Measurements from ENCODE around the gene RAB4B. TPM values are rescaled to one million over a fixed set of nuclear protein-coding genes. Genes with fewer than 3 reads are reported as not detected.
"Not testable (repeated sequence)": the region's sequence is repeated elsewhere in the genome, so short reads cannot be mapped to it uniquely, and the experiment has no call there.

RAB4B gene, protein sequence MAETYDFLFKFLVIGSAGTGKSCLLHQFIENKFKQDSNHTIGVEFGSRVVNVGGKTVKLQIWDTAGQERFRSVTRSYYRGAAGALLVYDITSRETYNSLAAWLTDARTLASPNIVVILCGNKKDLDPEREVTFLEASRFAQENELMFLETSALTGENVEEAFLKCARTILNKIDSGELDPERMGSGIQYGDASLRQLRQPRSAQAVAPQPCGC
- polyA plus RNA-seq = 19.2 TPM
- long read RNA-seq, donor 1, partial matches to known transcripts = 0 of 6 reads
- long read RNA-seq, donor 1, other reads (novel, unspliced or antisense) = 0 of 6 reads
- long read RNA-seq, donor 2, transcript RAB4B-205 (3 exons, 1,728 nt) = major isoform, 12 of 20 reads
- long read RNA-seq, donor 2, transcript RAB4B-201 (8 exons, 1,133 nt) = minor isoform, 7 of 20 reads
- long read RNA-seq, donor 2, partial matches to known transcripts = 0 of 20 reads
- long read RNA-seq, donor 2, other reads (novel, unspliced or antisense) = 0 of 20 reads
- long read RNA-seq, donor 3, transcript RAB4B-201 (8 exons, 1,133 nt) = major isoform, 6 of 8 reads
- long read RNA-seq, donor 3, partial matches to known transcripts = 0 of 8 reads
- long read RNA-seq, donor 3, other reads (novel, unspliced or antisense) = 0 of 8 reads
- long read RNA-seq, donor 4, partial matches to known transcripts = 0 of 1 reads
- long read RNA-seq, donor 4, other reads (novel, unspliced or antisense) = 0 of 1 reads
- long read RNA-seq, donor 5, partial matches to known transcripts = 0 of 8 reads
- long read RNA-seq, donor 5, other reads (novel, unspliced or antisense) = 0 of 8 reads
- long read RNA-seq, donor 6, transcript RAB4B-201 (8 exons, 1,133 nt) = major isoform, 15 of 15 reads
- long read RNA-seq, donor 6, partial matches to known transcripts = 0 of 15 reads
- long read RNA-seq, donor 6, other reads (novel, unspliced or antisense) = 0 of 15 reads
- long read RNA-seq, donor 7, partial matches to known transcripts = 0 of 4 reads
- long read RNA-seq, donor 7, other reads (novel, unspliced or antisense) = 0 of 4 reads
- long read RNA-seq, donor 8, transcript RAB4B-201 (8 exons, 1,133 nt) = major isoform, 11 of 13 reads
- long read RNA-seq, donor 8, partial matches to known transcripts = 0 of 13 reads
- long read RNA-seq, donor 8, other reads (novel, unspliced or antisense) = 0 of 13 reads
- long read RNA-seq, donor 9, transcript RAB4B-201 (8 exons, 1,133 nt) = major isoform, 10 of 11 reads
- long read RNA-seq, donor 9, partial matches to known transcripts = 0 of 11 reads
- long read RNA-seq, donor 9, other reads (novel, unspliced or antisense) = 0 of 11 reads
- long read RNA-seq, donor 10, transcript RAB4B-201 (8 exons, 1,133 nt) = major isoform, 5 of 8 reads
- long read RNA-seq, donor 10, partial matches to known transcripts = 0 of 8 reads
- long read RNA-seq, donor 10, other reads (novel, unspliced or antisense) = 0 of 8 reads
- long read RNA-seq, donor 11, partial matches to known transcripts = 0 of 3 reads
- long read RNA-seq, donor 11, other reads (novel, unspliced or antisense) = 0 of 3 reads

DNA sequence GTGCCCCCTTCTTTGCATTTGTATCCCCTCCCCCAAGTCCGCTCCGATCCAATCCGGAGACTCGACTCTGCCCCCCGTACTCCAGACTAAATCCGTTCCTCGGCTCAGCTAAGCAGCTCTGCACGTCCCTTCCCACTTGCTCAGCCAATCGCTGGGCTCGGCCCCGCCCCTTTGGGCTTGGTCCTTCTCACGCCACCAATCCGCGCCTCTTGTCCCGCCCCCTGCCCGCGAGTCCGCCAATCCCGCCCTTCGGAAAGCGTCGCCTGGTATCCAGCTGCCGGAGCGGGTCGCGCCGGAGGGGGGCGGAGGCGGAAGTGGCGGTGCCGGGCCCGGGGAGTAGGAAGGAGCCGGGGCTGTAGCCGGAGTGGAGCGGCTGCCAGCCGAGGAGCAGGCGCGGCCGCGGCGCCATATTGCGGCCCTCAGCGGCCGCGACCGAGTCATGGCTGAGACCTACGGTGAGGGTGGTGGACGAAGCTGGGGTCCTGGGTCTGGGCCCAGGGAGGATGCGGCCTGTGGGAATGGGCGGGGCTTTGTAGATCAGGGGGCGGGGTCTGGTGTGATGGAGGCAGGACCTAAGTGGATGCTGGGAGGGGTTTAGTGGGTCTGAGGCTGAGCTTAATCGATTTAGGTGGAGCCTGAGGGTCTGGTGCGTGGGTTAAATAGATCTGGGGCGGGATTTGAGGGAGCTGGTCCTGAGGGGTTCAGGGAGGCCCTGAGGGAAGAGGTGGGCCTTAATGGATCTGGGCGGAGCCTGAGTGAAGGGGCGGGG lies at the start of gene RAB4B:
Gene RAB4B, plus strand, starts transcription at position 311 of the 769 bp plus-strand sequence. Its CDS starts 129 bp downstream, at position 440.
- peak within 1 kb of the TSS; percentile 74 for H3K4me3 ChIP-seq (ENCODE audit: low read length)
- H3K27ac ChIP-seq (ENCODE audit: low read length) = peak within 1 kb of the TSS; percentile 100
- H3K27me3 ChIP-seq (ENCODE audit: control insufficient read depth, insufficient read depth, low read length) = no peaks in the 10 kb centered on the region
- DNase-seq = peak; percentile 100
- peaks cover 10% of the 10 kb centered on the region for H3K4me1 ChIP-seq (ENCODE audit: control insufficient read depth, insufficient read depth, low read length)
- no CpG with 5 or more reads among the region's 56 CpGs for WGBS (ENCODE audit: insufficient coverage, low lambda C conversion rate)
- no peaks in the 10 kb centered on the region for H3K9me3 ChIP-seq (ENCODE audit: control insufficient read depth, low read depth, low read length)
- peaks cover 4% of the 10 kb centered on the region for H3K36me3 ChIP-seq (ENCODE audit: control insufficient read depth, insufficient read depth, low read length)

DNA sequence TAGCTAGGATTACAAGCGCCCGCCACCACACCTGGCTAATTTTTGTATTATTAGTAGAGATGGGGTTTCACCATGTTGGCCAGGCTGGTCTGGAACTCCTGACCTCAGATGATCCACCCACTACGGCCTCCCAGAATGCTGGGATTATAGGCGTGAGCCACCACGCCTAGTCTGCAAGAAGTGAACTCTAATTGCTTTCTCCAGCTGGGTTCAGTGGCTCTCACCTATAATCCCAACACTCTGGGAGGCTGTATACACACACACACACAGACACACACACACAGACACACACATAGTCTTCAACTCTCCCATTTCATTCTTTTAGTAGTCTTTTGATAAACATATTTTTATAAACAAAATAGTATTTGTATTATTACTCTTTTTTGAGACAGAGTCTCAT lies 48.0 kb upstream of the RAB4B start:
- not testable (repeated sequence) for DNase-seq
- peaks cover 89% of the 10 kb centered on the region for H3K36me3 ChIP-seq (ENCODE audit: control insufficient read depth, insufficient read depth, low read length)
- no CpG with 5 or more reads among the region's 5 CpGs for WGBS (ENCODE audit: insufficient coverage, low lambda C conversion rate)

DNA sequence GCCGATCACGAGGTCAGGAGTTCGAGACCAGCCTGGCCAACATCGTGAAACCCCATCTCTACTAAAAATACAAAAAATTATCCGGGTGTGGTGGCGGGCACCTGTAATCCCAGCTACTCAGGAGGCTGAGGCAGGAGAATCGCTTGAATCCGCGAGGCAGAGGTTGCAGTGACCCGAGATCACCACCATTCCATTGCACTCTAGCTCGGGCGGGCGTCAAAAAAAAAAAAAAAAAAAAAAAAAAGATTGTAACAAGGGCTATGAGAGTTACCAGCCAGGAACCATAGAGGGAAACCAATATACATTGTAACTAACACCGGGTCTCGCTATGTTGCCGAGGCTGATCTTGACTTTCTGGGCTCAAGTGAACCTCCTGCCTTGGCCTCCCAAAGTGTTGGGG lies 45.7 kb upstream of the RAB4B start:
- H3K27me3 ChIP-seq (ENCODE audit: control insufficient read depth, insufficient read depth, low read length); H3K27ac ChIP-seq (ENCODE audit: low read length); H3K4me3 ChIP-seq (ENCODE audit: low read length); DNase-seq; H3K9me3 ChIP-seq (ENCODE audit: control insufficient read depth, low read depth, low read length): not testable (repeated sequence)
- peaks cover 87% of the 10 kb centered on the region for H3K36me3 ChIP-seq (ENCODE audit: control insufficient read depth, insufficient read depth, low read length)
- 95% methylated on average over 4 of the region's 16 CpGs for WGBS (ENCODE audit: insufficient coverage, low lambda C conversion rate)
- peaks cover 14% of the 10 kb centered on the region for H3K4me1 ChIP-seq (ENCODE audit: control insufficient read depth, insufficient read depth, low read length)

More for the DNA sequence above, 48.0 kb upstream of the RAB4B start:
- H3K27me3 ChIP-seq (ENCODE audit: control insufficient read depth, insufficient read depth, low read length); H3K4me3 ChIP-seq (ENCODE audit: low read length); H3K27ac ChIP-seq (ENCODE audit: low read length); H3K4me1 ChIP-seq (ENCODE audit: control insufficient read depth, insufficient read depth, low read length); H3K9me3 ChIP-seq (ENCODE audit: control insufficient read depth, low read depth, low read length): not testable (repeated sequence)

DNA sequence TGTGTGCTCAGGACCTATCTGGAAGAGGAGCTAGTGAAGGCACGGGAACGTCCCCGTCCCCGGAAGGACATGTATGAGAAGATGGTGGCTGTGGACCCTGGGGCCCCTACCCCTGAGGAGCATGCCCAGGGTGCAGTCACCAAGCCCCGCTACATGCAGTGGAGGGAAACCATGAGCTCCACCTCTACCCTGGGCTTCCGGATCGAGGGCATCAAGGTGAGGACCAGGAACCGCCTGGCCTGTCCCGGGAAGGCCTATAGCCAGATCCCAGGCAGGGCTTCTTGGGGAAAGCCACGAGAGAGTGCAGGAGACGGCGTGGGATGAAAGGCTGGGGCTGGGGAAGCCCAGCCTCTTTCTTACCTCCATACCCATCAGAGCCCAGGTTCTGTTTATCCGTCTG lies 44.9 kb upstream of the RAB4B start:
- Histone ChIP-seq H3K27ac (ENCODE audit: low read length) (no peak overlapping the region), H3K36me3 (ENCODE audit: control insufficient read depth, insufficient read depth, low read length) (peaks cover 84% of the 10 kb centered on the region), H3K4me3 (ENCODE audit: low read length) (no peak overlapping the region), H3K27me3 (ENCODE audit: control insufficient read depth, insufficient read depth, low read length) (no peaks in the 10 kb centered on the region), H3K4me1 (ENCODE audit: control insufficient read depth, insufficient read depth, low read length) (peaks cover 14% of the 10 kb centered on the region), H3K9me3 (ENCODE audit: control insufficient read depth, low read depth, low read length) (no peaks in the 10 kb centered on the region)
- no peak for DNase-seq
- WGBS (ENCODE audit: insufficient coverage, low lambda C conversion rate) = no CpG with 5 or more reads among the region's 13 CpGs

DNA sequence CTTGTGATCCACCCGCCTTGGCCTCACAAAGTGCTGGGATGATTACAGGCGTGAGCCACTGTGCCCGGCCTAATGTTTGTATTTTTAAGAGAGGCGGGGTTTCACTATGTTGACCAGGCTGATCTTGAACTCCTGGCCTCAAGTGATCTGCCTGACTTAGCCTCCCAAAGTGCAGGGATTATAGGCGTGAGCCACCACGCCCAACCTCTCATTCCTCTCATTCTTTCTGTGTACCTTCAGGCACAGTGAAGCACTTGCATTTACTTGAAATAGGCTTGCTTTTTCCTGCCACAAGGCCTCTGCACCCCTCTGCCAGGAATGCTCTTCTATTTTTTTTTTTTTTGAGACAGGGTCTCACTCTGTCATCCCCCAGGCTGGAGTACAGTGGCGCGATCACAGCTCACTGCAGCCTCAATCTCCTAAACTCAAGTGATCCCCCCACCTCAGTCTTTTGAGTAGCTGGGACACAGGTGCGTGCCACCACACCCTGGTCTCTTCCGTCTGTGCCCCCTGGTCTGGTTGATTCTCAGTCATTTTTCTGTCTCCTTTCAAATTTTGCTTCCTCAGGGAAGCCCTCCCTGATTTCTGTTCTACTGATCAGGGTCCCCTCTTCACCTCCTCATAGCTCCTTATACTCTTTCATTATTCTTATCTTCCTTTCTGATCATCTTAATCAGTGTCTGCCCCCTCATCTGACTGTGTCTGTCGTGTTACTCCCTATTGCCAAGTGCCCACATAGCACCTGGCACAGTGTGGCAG lies 42.9 kb upstream of the RAB4B start:
- Histone ChIP-seq H3K4me3 (ENCODE audit: low read length) (no peak overlapping the region), H3K36me3 (ENCODE audit: control insufficient read depth, insufficient read depth, low read length) (peaks cover 86% of the 10 kb centered on the region), H3K4me1 (ENCODE audit: control insufficient read depth, insufficient read depth, low read length) (peaks cover 14% of the 10 kb centered on the region), H3K9me3 (ENCODE audit: control insufficient read depth, low read depth, low read length) (no peaks in the 10 kb centered on the region), H3K27me3 (ENCODE audit: control insufficient read depth, insufficient read depth, low read length) (no peaks in the 10 kb centered on the region), H3K27ac (ENCODE audit: low read length) (peak overlapping the region; percentile 69)
- 100% methylated on average over 1 of the region's 11 CpGs for WGBS (ENCODE audit: insufficient coverage, low lambda C conversion rate)
- no peak for DNase-seq

DNA sequence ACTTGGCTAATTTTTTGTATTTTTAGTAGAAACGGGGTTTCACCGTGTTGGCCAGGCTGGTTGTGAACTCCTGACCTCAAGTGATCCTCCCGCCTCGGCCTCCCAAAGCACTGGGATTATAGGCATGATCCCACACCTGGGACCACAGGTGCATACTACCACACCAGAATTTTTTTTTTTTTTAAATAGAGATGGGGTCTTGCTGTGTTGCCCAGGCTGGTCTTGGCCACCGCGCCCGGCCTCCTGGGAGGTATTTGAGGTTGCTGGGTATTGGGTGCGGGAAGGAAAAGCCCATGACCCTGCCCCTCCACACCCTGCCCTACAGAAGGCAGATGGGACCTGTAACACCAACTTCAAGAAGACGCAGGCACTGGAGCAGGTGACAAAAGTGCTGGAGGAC lies 41.4 kb upstream of the RAB4B start:
- Histone ChIP-seq H3K27me3 (ENCODE audit: control insufficient read depth, insufficient read depth, low read length) (no peaks in the 10 kb centered on the region), H3K4me1 (ENCODE audit: control insufficient read depth, insufficient read depth, low read length) (peaks cover 14% of the 10 kb centered on the region), H3K27ac (ENCODE audit: low read length) (peak overlapping the region; percentile 30), H3K9me3 (ENCODE audit: control insufficient read depth, low read depth, low read length) (no peaks in the 10 kb centered on the region), H3K36me3 (ENCODE audit: control insufficient read depth, insufficient read depth, low read length) (peaks cover 80% of the 10 kb centered on the region), H3K4me3 (ENCODE audit: low read length) (no peak overlapping the region)
- DNase-seq = no peak
- WGBS (ENCODE audit: insufficient coverage, low lambda C conversion rate) = no CpG with 5 or more reads among the region's 9 CpGs

DNA sequence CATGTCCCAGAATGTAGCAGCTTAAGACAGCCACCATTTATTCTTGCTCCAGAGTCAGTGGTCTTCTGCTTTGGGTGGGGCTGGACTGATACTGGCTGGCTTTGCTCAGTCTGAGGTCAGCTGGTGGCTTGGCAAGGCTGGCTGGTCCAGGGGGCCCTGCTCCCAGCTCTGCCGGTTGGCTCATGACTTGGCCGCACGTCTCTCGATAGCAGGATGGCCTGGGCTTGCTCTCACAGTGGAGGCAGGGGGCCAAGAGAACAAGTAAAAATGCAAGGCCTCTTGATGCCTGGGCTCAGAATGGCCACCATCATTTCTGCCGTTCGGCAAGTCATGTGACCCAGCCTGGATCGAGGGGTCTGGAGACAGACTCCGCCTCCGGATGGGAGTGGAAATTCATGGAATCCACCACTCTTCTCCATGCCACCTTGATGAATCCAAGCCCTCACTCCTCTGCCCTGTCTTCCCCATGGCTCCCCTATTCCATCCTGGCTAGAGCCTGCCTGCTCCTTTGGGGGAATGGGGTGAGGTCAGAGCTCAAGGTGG lies 40.9 kb upstream of the RAB4B start:
- Histone ChIP-seq H3K4me3 (ENCODE audit: low read length) (no peak overlapping the region), H3K27ac (ENCODE audit: low read length) (no peak overlapping the region), H3K4me1 (ENCODE audit: control insufficient read depth, insufficient read depth, low read length) (peaks cover 14% of the 10 kb centered on the region), H3K27me3 (ENCODE audit: control insufficient read depth, insufficient read depth, low read length) (no peaks in the 10 kb centered on the region), H3K36me3 (ENCODE audit: control insufficient read depth, insufficient read depth, low read length) (peaks cover 79% of the 10 kb centered on the region), H3K9me3 (ENCODE audit: control insufficient read depth, low read depth, low read length) (no peaks in the 10 kb centered on the region)
- no peak for DNase-seq
- WGBS (ENCODE audit: insufficient coverage, low lambda C conversion rate) = no CpG with 5 or more reads among the region's 9 CpGs

DNA sequence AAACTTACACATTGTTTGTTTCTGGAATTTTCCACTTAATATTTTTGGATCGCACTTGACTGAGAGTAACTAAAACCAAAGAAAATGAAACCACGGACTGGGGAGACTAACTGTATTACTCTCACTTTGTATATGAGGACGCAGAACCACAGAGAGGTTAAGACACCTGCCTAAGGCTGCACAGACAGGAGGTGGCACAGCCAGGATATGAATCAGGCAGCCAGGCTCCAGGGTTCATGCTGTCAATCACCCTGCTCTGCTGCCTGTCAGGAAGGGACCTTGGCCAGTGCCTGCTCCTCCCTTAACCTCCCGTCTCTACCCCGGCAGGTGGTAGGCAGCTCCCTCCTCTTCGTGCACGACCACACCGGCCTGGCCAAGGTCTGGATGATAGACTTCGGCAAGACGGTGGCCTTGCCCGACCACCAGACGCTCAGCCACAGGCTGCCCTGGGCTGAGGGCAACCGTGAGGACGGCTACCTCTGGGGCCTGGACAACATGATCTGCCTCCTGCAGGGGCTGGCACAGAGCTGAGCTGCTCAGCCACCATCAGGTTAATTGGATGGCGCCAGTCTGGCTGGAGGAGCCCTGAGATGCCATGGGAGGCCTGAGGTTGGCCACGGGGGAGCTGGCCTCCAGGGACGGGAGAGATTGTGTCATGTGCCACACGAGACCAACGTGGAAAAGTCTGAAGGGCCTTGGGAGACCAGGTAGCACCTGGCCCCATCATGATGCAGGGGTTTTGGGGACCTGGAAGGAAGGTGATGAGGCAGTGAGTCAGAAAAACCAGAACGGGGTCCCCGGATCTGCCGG lies 38.8 kb upstream of the RAB4B start:
- Histone ChIP-seq H3K27ac (ENCODE audit: low read length) (no peak overlapping the region), H3K27me3 (ENCODE audit: control insufficient read depth, insufficient read depth, low read length) (no peaks in the 10 kb centered on the region), H3K36me3 (ENCODE audit: control insufficient read depth, insufficient read depth, low read length) (peaks cover 66% of the 10 kb centered on the region), H3K4me1 (ENCODE audit: control insufficient read depth, insufficient read depth, low read length) (peaks cover 14% of the 10 kb centered on the region), H3K9me3 (ENCODE audit: control insufficient read depth, low read depth, low read length) (no peaks in the 10 kb centered on the region), H3K4me3 (ENCODE audit: low read length) (no peak overlapping the region)
- no peak for DNase-seq
- WGBS (ENCODE audit: insufficient coverage, low lambda C conversion rate) = no CpG with 5 or more reads among the region's 22 CpGs
